ENCODE data around the gene UPF2.

GRCh38 chr10:11899067-11899876 is 143.3 kb downstream of the UPF2 start:
- no peak for TF ChIP-seq CTCF (IDR thresholded peaks at IDR 0.05)
- no peak for TF ChIP-seq POLR2A (IDR thresholded peaks at IDR 0.05)

Data from thyroid gland (tissue), 4 donors.